GM23338 (cell line): Measurements from ENCODE around the gene ZNF783. TPM values are rescaled to one million over a fixed set of nuclear protein-coding genes. Genes with fewer than 3 reads are reported as not detected.

Experiments
- ATAC-seq: fragments of 200-7000 bp; cut with Tn5 transposase; 3 replicates; pipeline ENCODE4 v1.9.1; 2020
- DNase-seq: peaks from one replicate; pipeline ENCODE4 v3.0.0-alpha.2; 2015; ENCODE audit warnings: low spot score
- H2AFZ ChIP-seq: fragments of 200-600 bp; sonication (generic); 2 replicates; pipeline ENCODE4 v1.8.0; 2016; ENCODE audit warnings: antibody characterized with exemption, mild to moderate bottlenecking, moderate library complexity
- H3F3A ChIP-seq: fragments of 200-600 bp; sonication (generic); replicated peaks from 2 replicates; pipeline ENCODE4 v1.8.0; 2017; ENCODE audit warnings: antibody characterized with exemption, mixed run types, low read depth
- H3K27ac ChIP-seq: fragments of 200-600 bp; sonication (generic); 2 replicates; pipeline ENCODE4 v1.6.1; 2016; ENCODE audit warnings: low read depth
- H3K27me3 ChIP-seq: fragments of 200-600 bp; sonication (generic); 2 replicates; pipeline ENCODE4 v1.8.0; 2016; ENCODE audit warnings: mild to moderate bottlenecking, mixed run types, moderate library complexity; ENCODE audit not compliant: insufficient read depth
- H3K36me3 ChIP-seq: fragments of 200-600 bp; sonication (generic); 2 replicates; pipeline ENCODE4 v1.8.0; 2016; ENCODE audit warnings: mild to moderate bottlenecking; ENCODE audit not compliant: insufficient read depth
- H3K4me1 ChIP-seq: fragments of 200-600 bp; sonication (generic); 2 replicates; pipeline ENCODE4 v1.8.0; 2016; ENCODE audit warnings: mild to moderate bottlenecking, moderate library complexity; ENCODE audit not compliant: insufficient read depth
- H3K4me2 ChIP-seq: fragments of 200-600 bp; sonication (generic); 2 replicates; pipeline ENCODE4 v1.7.1; 2017; ENCODE audit warnings: mixed run types
- H3K4me3 ChIP-seq: fragments of 200-600 bp; sonication (generic); 2 replicates; pipeline ENCODE4 v1.6.1; 2016; ENCODE audit warnings: mixed run types
- H3K79me2 ChIP-seq: fragments of 200-600 bp; sonication (generic); replicated peaks from 2 replicates; pipeline ENCODE4 v1.8.0; 2017; ENCODE audit warnings: mild to moderate bottlenecking; ENCODE audit not compliant: insufficient read depth
- H3K9me2 ChIP-seq: fragments of 200-600 bp; sonication (generic); 2 replicates; pipeline ENCODE4 v1.8.0; 2017; ENCODE audit not compliant: insufficient read depth
- H4K20me1 ChIP-seq: fragments of 200-600 bp; sonication (generic); replicated peaks from 2 replicates; pipeline ENCODE4 v1.8.0; 2017; ENCODE audit warnings: mild to moderate bottlenecking; ENCODE audit not compliant: insufficient read depth
- H3K27ac Mint-ChIP-seq: 2 replicates; pipeline ENCODE4 v1.8.0; 2020; ENCODE audit warnings: inconsistent platforms, mild to moderate bottlenecking, moderate library complexity, mixed read lengths
- H3K27me3 Mint-ChIP-seq: 3 replicates; pipeline ENCODE4 v1.8.0; 2022; ENCODE audit warnings: low read depth, mild to moderate bottlenecking, moderate library complexity, mixed read lengths, inconsistent platforms; ENCODE audit not compliant: insufficient read depth, poor library complexity
- H3K36me3 Mint-ChIP-seq: 3 replicates; pipeline ENCODE4 v1.8.0; 2021; ENCODE audit warnings: low read depth, mild to moderate bottlenecking, inconsistent platforms, moderate library complexity, mixed read lengths
- H3K4me1 Mint-ChIP-seq: 3 replicates; pipeline ENCODE4 v1.8.0; 2020; ENCODE audit warnings: mild to moderate bottlenecking, inconsistent platforms, mixed read lengths
- H3K4me3 Mint-ChIP-seq: 3 replicates; pipeline ENCODE4 v1.8.0; 2021; ENCODE audit warnings: moderate library complexity, mild to moderate bottlenecking, inconsistent platforms, mixed read lengths
- H3K9me3 Mint-ChIP-seq: 3 replicates; pipeline ENCODE4 v1.8.0; 2020; ENCODE audit warnings: moderate library complexity, mild to moderate bottlenecking, inconsistent platforms, mixed read lengths
- CREB1 ChIP-seq: fragments of 250-450 bp; sonication (Bioruptor Pico); IDR thresholded peaks from 2 replicates; pipeline ENCODE4 v1.5.0; 2020; ENCODE audit warnings: low read depth, mild to moderate bottlenecking, moderate library complexity
- CTCF ChIP-seq, 2 experiments: fragments of 200-600 bp in 1 of 2; sonication (generic) in 1 of 2; conservative IDR thresholded peaks; 2 replicates each; pipeline versions ENCODE4 v1.5.1 to v1.6.1; 2016 to 2017; ENCODE audit warnings: antibody characterized with exemption in 2 of 2, low read depth in 2 of 2, mild to moderate bottlenecking in 2 of 2, moderate library complexity in 1 of 2
- ETS1 ChIP-seq: IDR thresholded peaks from 2 replicates; pipeline ENCODE4 v1.6.1; 2016; ENCODE audit warnings: antibody characterized with exemption
- EZH2 ChIP-seq: fragments of 200-600 bp; sonication (generic); IDR thresholded peaks from one replicate; pipeline ENCODE4 v1.8.0; 2017; ENCODE audit warnings: antibody characterized with exemption, mild to moderate bottlenecking, low read depth; ENCODE audit not compliant: unreplicated experiment
- EZH2phosphoT487 ChIP-seq: fragments of 200-600 bp; sonication (generic); IDR thresholded peaks from one replicate; pipeline ENCODE4 v1.8.1; 2018; ENCODE audit warnings: antibody characterized with exemption; ENCODE audit not compliant: unreplicated experiment
- JUNB ChIP-seq: IDR thresholded peaks from one replicate; pipeline ENCODE4 v1.6.1; 2016; ENCODE audit warnings: antibody characterized with exemption; ENCODE audit not compliant: unreplicated experiment
- NANOG ChIP-seq: IDR thresholded peaks from 2 replicates; pipeline ENCODE4 v1.6.1; 2016; ENCODE audit warnings: antibody characterized with exemption, borderline replicate concordance
- POLR2AphosphoS5 ChIP-seq: IDR thresholded peaks from 2 replicates; pipeline ENCODE4 v1.6.1; 2016; ENCODE audit warnings: antibody characterized with exemption, low read depth
- REST ChIP-seq: IDR thresholded peaks from one replicate; pipeline ENCODE4 v1.6.1; 2018; ENCODE audit warnings: antibody characterized with exemption; ENCODE audit not compliant: unreplicated experiment
- STAT1 ChIP-seq: IDR thresholded peaks from one replicate; pipeline ENCODE4 v1.6.1; 2016; ENCODE audit warnings: antibody characterized with exemption; ENCODE audit not compliant: unreplicated experiment
- ZNF114 ChIP-seq: fragments of 250-450 bp; sonication (Bioruptor Pico); IDR thresholded peaks from 2 replicates; pipeline ENCODE4 v1.5.0; 2020; ENCODE audit warnings: mild to moderate bottlenecking, moderate library complexity
- ZNF331 ChIP-seq: fragments of 250-450 bp; sonication (Bioruptor Pico); IDR thresholded peaks from 2 replicates; pipeline ENCODE4 v1.5.0; 2020; ENCODE audit warnings: low read depth, mild to moderate bottlenecking, moderate library complexity
- ZNF462 ChIP-seq: fragments of 250-450 bp; sonication (Bioruptor Pico); IDR thresholded peaks from 2 replicates; pipeline ENCODE4 v1.5.0; 2020; ENCODE audit warnings: mild to moderate bottlenecking, moderate library complexity
- polyA plus RNA-seq: library from polyadenylated mRNA; unstranded; fragments of >200 nt; fragmentation: Nextera tagmentation; extraction: Ambion mirVana; gene quantifications from 2 replicates; pipeline ENCODE4 v1.2.1, GENCODE V29; 2016
- total RNA-seq: library from RNA; depleted of rRNA; stranded (reverse); fragments of >200 nt; shearing (Covaris generic); gene quantifications from 2 replicates; pipeline ENCODE4 v1.2.3, GENCODE V29; 2014

Gene ZNF783
- total and polyA plus RNA-seq, 2 experiments from 2014 or later, result 2.1 to 9.0 TPM

- H3K27ac ChIP-seq, result no peak overlapping the region
- Mint-ChIP-seq H3K27ac (no peak overlapping the region), H3K4me3 (no peak overlapping the region; the same call in 2 of the 3 replicates), H3K36me3 (peaks cover 7% of the 10 kb centered on the region; the same call in 2 of the 3 replicates), H3K9me3 (peaks cover 12% of the 10 kb centered on the region), H3K27me3 (peaks cover 12% of the 10 kb centered on the region), H3K4me1 (peaks cover 4% of the 10 kb centered on the region; the same call in 1 of the 3 replicates)
- no peaks in the 10 kb centered on the region for H3K79me2 ChIP-seq
- no peaks in the 10 kb centered on the region for H3K4me1 ChIP-seq
- H3K36me3 ChIP-seq, result no peaks in the 10 kb centered on the region
- H4K20me1 ChIP-seq, result no peaks in the 10 kb centered on the region
- H3K27me3 ChIP-seq, result no peaks in the 10 kb centered on the region
- DNase-seq, result no peak
- H3F3A ChIP-seq, result no peaks in the 10 kb centered on the region
- TF ChIP-seq EZH2phosphoT487 (no peak), CREB1 (CRISPR knock-in tag) (no peak), JUNB (no peak), STAT1 (no peak), REST (no peak), NANOG (no peak), ETS1 (no peak), ZNF462 (CRISPR knock-in tag) (no peak), ZNF114 (CRISPR knock-in tag) (no peak), POLR2AphosphoS5 (no peak), CTCF (conservative IDR thresholded peaks at IDR 0.05; ENCODE audit: low read depth in 2 of 2) (no peak), EZH2 (no peak), ZNF331 (CRISPR knock-in tag) (no peak)
- no peak overlapping the region for H3K4me3 ChIP-seq
- H3K9me2 ChIP-seq, result no peaks in the 10 kb centered on the region
- H3K4me2 ChIP-seq, result no peak overlapping the region
- H2AFZ ChIP-seq, result no peak overlapping the region
- ATAC-seq, result no peak
These were observed 32.1 kb downstream of the ZNF783 start for GRCh38 chr7:149293946-149294633.
